IMR-90 (cell line): ENCODE results near the gene CD2BP2. TPM values are rescaled to one million over a fixed set of nuclear protein-coding genes. Genes with fewer than 3 reads are reported as not detected.
"Not testable (repeated sequence)": the region's sequence is repeated elsewhere in the genome, so short reads cannot be mapped to it uniquely, and the experiment has no call there.

Experiments
- ATAC-seq: fragments of 200-7000 bp; cut with Tn5 transposase; 2 replicates; pipeline ENCODE4 v1.9.1; 2020; ENCODE audit warnings: low read depth, mild to moderate bottlenecking, moderate library complexity
- BruUV-seq: library from RNA; stranded (reverse); fragments of 400-500 nt; replicated peaks from 2 replicates; lab custom pipeline; 2021; lab: Mats Ljungman, UMichigan
- CTCF ChIA-PET: fragments of 300-600 bp; formaldehyde crosslinking; extraction: SDS; loops from one replicate; lab custom pipeline; 2021; ENCODE audit warnings: antibody characterized with exemption; lab: Yijun Ruan, JAX
- POLR2A ChIA-PET: fragments of 300-600 bp; sonication (Branson Sonifier 250); formaldehyde crosslinking; loops from one replicate; lab custom pipeline; 2022; ENCODE audit warnings: antibody characterized with exemption; ENCODE audit not compliant: unreplicated experiment; lab: Charles Lee
- DNase-seq: peaks from one replicate; pipeline ENCODE4 v3.0.0; 2013
- H2AFZ ChIP-seq: replicated peaks from 2 replicates; pipeline ENCODE3; 2013; ENCODE audit warnings: low read length, mild to moderate bottlenecking; ENCODE audit not compliant: poor library complexity
- H2AK5ac ChIP-seq: 2 replicates; pipeline ENCODE4 v1.6.1; 2013; ENCODE audit warnings: low read depth, low read length, inconsistent platforms
- H2AK9ac ChIP-seq: replicated peaks from 2 replicates; pipeline ENCODE3; 2013; ENCODE audit warnings: mild to moderate bottlenecking, low read depth, low read length, moderate library complexity; ENCODE audit not compliant: poor library complexity
- H2BK120ac ChIP-seq: 2 replicates; pipeline ENCODE4 v1.6.1; 2013; ENCODE audit warnings: low read depth, low read length, inconsistent platforms
- H2BK15ac ChIP-seq: 3 replicates; pipeline ENCODE4 v1.6.1; 2013; ENCODE audit warnings: low read depth, low read length, inconsistent platforms
- H2BK20ac ChIP-seq: 2 replicates; pipeline ENCODE4 v1.6.1; 2013; ENCODE audit warnings: low read depth, mild to moderate bottlenecking, inconsistent platforms, low read length, moderate library complexity
- H2BK5ac ChIP-seq: 2 replicates; pipeline ENCODE4 v1.6.1; 2013; ENCODE audit warnings: mild to moderate bottlenecking, low read depth, low read length, inconsistent platforms; ENCODE audit not compliant: poor library complexity, severe bottlenecking
- H3K14ac ChIP-seq: replicated peaks from 2 replicates; pipeline ENCODE4 v1.6.1; 2013; ENCODE audit warnings: low read depth, low read length, inconsistent platforms
- H3K18ac ChIP-seq: 2 replicates; pipeline ENCODE4 v1.6.1; 2013; ENCODE audit warnings: low read depth, low read length, control low read depth
- H3K23ac ChIP-seq: 2 replicates; pipeline ENCODE4 v1.6.1; 2013; ENCODE audit warnings: low read depth, low read length, inconsistent platforms
- H3K27ac ChIP-seq: 2 replicates; pipeline ENCODE4 v1.5.1; 2013; ENCODE audit warnings: mild to moderate bottlenecking, control low read depth, low read length; ENCODE audit not compliant: insufficient read depth
- H3K27me3 ChIP-seq: 2 replicates; pipeline ENCODE4 v1.6.1; 2013; ENCODE audit warnings: low read length; ENCODE audit not compliant: control insufficient read depth, insufficient read depth
- H3K36me3 ChIP-seq: 2 replicates; pipeline ENCODE4 v1.6.1; 2013; ENCODE audit warnings: low read length, mixed read lengths; ENCODE audit not compliant: control insufficient read depth, insufficient read depth
- H3K4ac ChIP-seq: 2 replicates; pipeline ENCODE4 v1.6.1; 2013; ENCODE audit warnings: low read depth, low read length, inconsistent platforms
- H3K4me1 ChIP-seq: 2 replicates; pipeline ENCODE4 v1.6.1; 2013; ENCODE audit warnings: low read length, mixed read lengths; ENCODE audit not compliant: control insufficient read depth, insufficient read depth
- H3K4me2 ChIP-seq: 2 replicates; pipeline ENCODE4 v1.6.1; 2013; ENCODE audit warnings: low read depth, mild to moderate bottlenecking, control low read depth, low read length, moderate library complexity
- H3K4me3 ChIP-seq: 2 replicates; pipeline ENCODE4 v1.5.1; 2013; ENCODE audit warnings: low read depth, mild to moderate bottlenecking, control low read depth, low read length, moderate library complexity; ENCODE audit not compliant: insufficient read depth
- H3K56ac ChIP-seq: 2 replicates; pipeline ENCODE4 v1.6.1; 2013; ENCODE audit warnings: low read length, inconsistent platforms; ENCODE audit not compliant: insufficient read depth; ENCODE audit errors: extremely low read depth
- H3K79me1 ChIP-seq, 2 experiments: 2 replicates each; pipeline ENCODE4 v1.6.1; 2013; ENCODE audit warnings: low read length in 2 of 2, inconsistent platforms in 1 of 2, low read depth in 1 of 2
- H3K9ac ChIP-seq: 2 replicates; pipeline ENCODE4 v1.6.1; 2013; ENCODE audit warnings: low read depth, low read length, control low read depth
- H3K9me1 ChIP-seq: 2 replicates; pipeline ENCODE4 v1.6.1; 2013; ENCODE audit warnings: low read length, inconsistent platforms; ENCODE audit not compliant: insufficient read depth
- H3K9me3 ChIP-seq: 2 replicates; pipeline ENCODE4 v1.6.1; 2013; ENCODE audit warnings: low read length; ENCODE audit not compliant: control insufficient read depth, insufficient read depth
- H4K20me1 ChIP-seq: 2 replicates; pipeline ENCODE4 v1.6.1; 2013; ENCODE audit warnings: low read length, inconsistent platforms; ENCODE audit not compliant: insufficient read depth
- H4K5ac ChIP-seq: 2 replicates; pipeline ENCODE4 v1.6.1; 2013; ENCODE audit warnings: mild to moderate bottlenecking, low read depth, low read length, control low read depth
- H4K8ac ChIP-seq, 2 experiments: 2 replicates each; pipeline ENCODE4 v1.6.1; 2013; ENCODE audit warnings: low read depth in 2 of 2, low read length in 2 of 2, control low read depth in 1 of 2, inconsistent platforms in 1 of 2
- H4K91ac ChIP-seq: 2 replicates; pipeline ENCODE4 v1.6.1; 2013; ENCODE audit warnings: low read depth, low read length, inconsistent platforms; ENCODE audit not compliant: insufficient read depth
- WGBS, 2 experiments: methylation state at CpG; one replicate each; pipeline versions ENCODE4 v1.1.5 to v1.1.7; 2013; ENCODE audit warnings: missing lambda C conversion rate in 2 of 2; ENCODE audit not compliant: insufficient read length in 1 of 2; ENCODE audit errors: extremely low coverage in 2 of 2; 5-methylcytosine and 5-hydroxymethylcytosine counted together
- dilution Hi-C: fragments of 300-500 bp; cut with HindIII; formaldehyde crosslinking; loops from one replicate; pipeline ENCODE4 v1.14.3; 2018; ENCODE audit warnings: low sequenced_read_pairs; ENCODE audit not compliant: unreplicated experiment
- in situ Hi-C: fragments of 300-500 bp; cut with MboI; formaldehyde crosslinking; loops from 3 replicates; pipeline ENCODE4 v1.14.3; 2019; ENCODE audit warnings: low sequenced_read_pairs, inconsistent platforms, mixed read lengths
- intact Hi-C: fragments of 100-400 bp; cut with micrococcal nuclease; formaldehyde crosslinking; loops from 2 replicates; pipeline ENCODE4 v1.10.0; 2022
- polyA plus RNA-seq, 3 experiments: library from polyadenylated mRNA; depleted of rRNA; stranded (reverse); fragments of >200 nt; gene quantifications; 2 replicates each; pipeline ENCODE4 v1.2.3, GENCODE V29; 2012; ENCODE audit warnings: low replicate concordance in 1 of 3
- total RNA-seq: library from RNA; depleted of rRNA; stranded (reverse); fragments of >200 nt; gene quantifications from 2 replicates; pipeline ENCODE4 v1.2.3, GENCODE V29; 2012

CD2BP2 gene
- total and polyA plus RNA-seq, 2 of the 4 experiments (the other 2 are of a cell fraction), result 29.6 to 41.1 TPM

- H3K23ac ChIP-seq, result not testable (repeated sequence)
Measured at GRCh38 chr16:30338715-30339114, 16.4 kb downstream of the CD2BP2 start.

DNA sequence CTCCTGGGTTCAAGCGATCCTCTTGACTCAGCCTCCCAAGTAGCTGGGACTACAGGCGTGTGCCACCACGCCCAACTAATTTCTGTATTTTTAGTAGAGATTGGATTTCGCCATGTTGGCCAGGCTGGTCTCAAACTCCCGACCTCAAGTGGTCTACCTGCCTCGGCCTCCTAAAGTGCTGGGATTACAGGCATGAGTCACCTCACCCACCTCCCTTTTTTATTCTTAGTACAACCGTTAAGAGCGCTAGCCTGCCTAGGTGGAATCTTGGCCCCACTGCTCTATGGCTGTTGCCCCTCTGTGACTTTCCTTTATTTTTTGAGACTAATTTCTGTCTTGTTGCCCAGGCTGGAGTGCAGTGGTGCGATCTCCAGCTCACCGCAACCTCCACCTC lies 17.1 kb downstream of the CD2BP2 start:
- dilution Hi-C loops, H3K27ac ChIP-seq, H4K5ac ChIP-seq: not testable (repeated sequence)

More at GRCh38 chr16:30338715-30339114, 16.4 kb downstream of the CD2BP2 start:
- H3K79me1 ChIP-seq, H3K27ac ChIP-seq, H3K4me2 ChIP-seq, H3K4ac ChIP-seq, in situ Hi-C loops, H4K20me1 ChIP-seq, intact Hi-C loops, H3K27me3 ChIP-seq, H2BK15ac ChIP-seq, ATAC-seq, H3K4me3 ChIP-seq, H3K9me1 ChIP-seq, H3K9me3 ChIP-seq, H2AK9ac ChIP-seq, H3K9ac ChIP-seq, BruUV-seq, dilution Hi-C loops, H3K18ac ChIP-seq, H3K4me1 ChIP-seq, H2AK5ac ChIP-seq, H3K14ac ChIP-seq, H4K5ac ChIP-seq, H2BK5ac ChIP-seq, H2BK20ac ChIP-seq, DNase-seq, H4K91ac ChIP-seq, H3K56ac ChIP-seq, CTCF ChIA-PET, H3K36me3 ChIP-seq, H4K8ac ChIP-seq, H2AFZ ChIP-seq, H2BK120ac ChIP-seq, POLR2A ChIA-PET: not testable (repeated sequence)
- WGBS, 2 experiments, result no CpG with 5 or more reads among the region's 5 CpGs

More for the DNA sequence above, 17.1 kb downstream of the CD2BP2 start:
- H2AFZ ChIP-seq, H3K4ac ChIP-seq, H3K23ac ChIP-seq, H3K56ac ChIP-seq, H4K8ac ChIP-seq, H3K36me3 ChIP-seq, H3K9ac ChIP-seq, H3K9me1 ChIP-seq, intact Hi-C loops, H2BK20ac ChIP-seq, POLR2A ChIA-PET, in situ Hi-C loops, H3K4me2 ChIP-seq, H3K9me3 ChIP-seq, H3K4me3 ChIP-seq, H3K14ac ChIP-seq, CTCF ChIA-PET, BruUV-seq, ATAC-seq, H4K91ac ChIP-seq, H3K4me1 ChIP-seq, H2BK15ac ChIP-seq, H4K20me1 ChIP-seq, H3K27me3 ChIP-seq, H2AK5ac ChIP-seq, DNase-seq, H2BK120ac ChIP-seq, H3K18ac ChIP-seq, H2BK5ac ChIP-seq, H2AK9ac ChIP-seq, H3K79me1 ChIP-seq: not testable (repeated sequence)
- WGBS, 2 experiments, result 90% methylated on average over 2 of the region's 10 CpGs; no CpG with 5 or more reads in 1 of the 2 experiments
